Colonic mucosa (tissue), 4 donors: Measurements from ENCODE around the gene ALAD. TPM values are rescaled to one million over a fixed set of nuclear protein-coding genes. Genes with fewer than 3 reads are reported as not detected.
"Not testable (repeated sequence)": the region's sequence is repeated elsewhere in the genome, so short reads cannot be mapped to it uniquely, and the experiment has no call there.

Source experiments
- DNase-seq: peaks from one replicate; pipeline ENCODE4 v3.0.0-alpha.2; 2020
- H3K27ac ChIP-seq: fragments of 200-600 bp; one replicate; pipeline ENCODE4 v1.8.0; 2021
- H3K27me3 ChIP-seq: fragments of 200-600 bp; one replicate; pipeline ENCODE4 v1.8.0; 2021
- H3K36me3 ChIP-seq: fragments of 200-600 bp; one replicate; pipeline ENCODE4 v1.8.0; 2021
- H3K4me1 ChIP-seq: fragments of 200-600 bp; one replicate; pipeline ENCODE4 v1.8.0; 2021; ENCODE audit warnings: mild to moderate bottlenecking
- H3K4me3 ChIP-seq: fragments of 200-600 bp; one replicate; pipeline ENCODE4 v1.8.0; 2021
- H3K9ac ChIP-seq, 2 donors: one replicate each; pipeline ENCODE4 v1.7.0; 2013; ENCODE audit warnings: control low read depth in 2 of 2, low read depth in 2 of 2, low read length in 2 of 2
- H3K9me3 ChIP-seq: fragments of 200-600 bp; one replicate; pipeline ENCODE4 v1.8.0; 2021
- intact Hi-C: fragments of 100-400 bp; cut with DNase I; formaldehyde crosslinking; loops from one replicate; pipeline ENCODE4 v1.14.1; 2022
- total RNA-seq, 2 donors: library from RNA; stranded (reverse); fragmentation: NEBNext Ultra II Directional in 1 of 2; extraction: Animal tissue kit (Norgen Biotek cat#: 25700) in 1 of 2; gene quantifications; one replicate each; pipeline ENCODE4 v1.2.1, GENCODE V29; 2021
- TF ChIP-seq, protein P1 (sequence below): fragments of 200-600 bp; IDR thresholded peaks from one replicate; pipeline ENCODE4 v1.8.0; 2022; ENCODE audit warnings: antibody characterized with exemption, mild to moderate bottlenecking
- donor health status: healthy.
- donor health status: DM: no; HTN: no; CAD: no.
- donor health status: DM: no; HTN: no; CAD: no.

Gene ALAD
- total RNA-seq, 2 donors from 2014 or later: 50.3 to 51.4 TPM

DNA sequence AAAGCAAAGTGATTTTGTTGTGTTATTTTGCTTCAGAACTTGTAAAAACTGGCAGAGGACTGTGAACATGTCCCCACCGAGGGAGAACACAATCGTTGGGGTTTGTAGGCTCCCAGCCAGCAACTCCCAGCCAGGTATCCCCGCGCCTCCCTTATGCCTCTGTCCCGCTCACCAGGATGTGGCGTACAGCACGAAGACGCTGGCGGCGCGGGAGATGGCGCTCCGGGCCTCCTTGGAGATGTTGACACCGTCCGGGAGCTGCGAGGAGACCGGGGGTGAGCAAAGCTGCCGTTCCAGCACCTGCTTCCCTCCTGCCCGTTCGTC is 8.8 kb upstream of the ALAD start:
- Histone ChIP-seq H3K4me1 (peaks cover 3% of the 10 kb centered on the region), H3K27me3 (no peaks in the 10 kb centered on the region), H3K9me3 (no peaks in the 10 kb centered on the region), H3K27ac (peak overlapping the region; percentile 90), H3K36me3 (no peaks in the 10 kb centered on the region), H3K9ac (peak overlapping the region; percentile 76 to 94), H3K4me3 (peak overlapping the region; percentile 62)
- no peak for DNase-seq
- intact Hi-C loops: no loop called here
- TF ChIP-seq, protein P1, sequence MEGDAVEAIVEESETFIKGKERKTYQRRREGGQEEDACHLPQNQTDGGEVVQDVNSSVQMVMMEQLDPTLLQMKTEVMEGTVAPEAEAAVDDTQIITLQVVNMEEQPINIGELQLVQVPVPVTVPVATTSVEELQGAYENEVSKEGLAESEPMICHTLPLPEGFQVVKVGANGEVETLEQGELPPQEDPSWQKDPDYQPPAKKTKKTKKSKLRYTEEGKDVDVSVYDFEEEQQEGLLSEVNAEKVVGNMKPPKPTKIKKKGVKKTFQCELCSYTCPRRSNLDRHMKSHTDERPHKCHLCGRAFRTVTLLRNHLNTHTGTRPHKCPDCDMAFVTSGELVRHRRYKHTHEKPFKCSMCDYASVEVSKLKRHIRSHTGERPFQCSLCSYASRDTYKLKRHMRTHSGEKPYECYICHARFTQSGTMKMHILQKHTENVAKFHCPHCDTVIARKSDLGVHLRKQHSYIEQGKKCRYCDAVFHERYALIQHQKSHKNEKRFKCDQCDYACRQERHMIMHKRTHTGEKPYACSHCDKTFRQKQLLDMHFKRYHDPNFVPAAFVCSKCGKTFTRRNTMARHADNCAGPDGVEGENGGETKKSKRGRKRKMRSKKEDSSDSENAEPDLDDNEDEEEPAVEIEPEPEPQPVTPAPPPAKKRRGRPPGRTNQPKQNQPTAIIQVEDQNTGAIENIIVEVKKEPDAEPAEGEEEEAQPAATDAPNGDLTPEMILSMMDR: no peak

- Histone ChIP-seq H3K4me1 (peaks cover 3% of the 10 kb centered on the region), H3K36me3 (no peaks in the 10 kb centered on the region), H3K27ac (peak overlapping the region; percentile 90), H3K9ac (peak overlapping the region; percentile 76 to 94), H3K4me3 (peak overlapping the region; percentile 62), H3K9me3 (no peaks in the 10 kb centered on the region), H3K27me3 (no peaks in the 10 kb centered on the region)
- TF ChIP-seq, protein P1: no peak
- no peak for DNase-seq
- intact Hi-C loops: no loop called here
These were observed 8.4 kb upstream of the ALAD start for GRCh38 chr9:113409481-113409880.

DNA sequence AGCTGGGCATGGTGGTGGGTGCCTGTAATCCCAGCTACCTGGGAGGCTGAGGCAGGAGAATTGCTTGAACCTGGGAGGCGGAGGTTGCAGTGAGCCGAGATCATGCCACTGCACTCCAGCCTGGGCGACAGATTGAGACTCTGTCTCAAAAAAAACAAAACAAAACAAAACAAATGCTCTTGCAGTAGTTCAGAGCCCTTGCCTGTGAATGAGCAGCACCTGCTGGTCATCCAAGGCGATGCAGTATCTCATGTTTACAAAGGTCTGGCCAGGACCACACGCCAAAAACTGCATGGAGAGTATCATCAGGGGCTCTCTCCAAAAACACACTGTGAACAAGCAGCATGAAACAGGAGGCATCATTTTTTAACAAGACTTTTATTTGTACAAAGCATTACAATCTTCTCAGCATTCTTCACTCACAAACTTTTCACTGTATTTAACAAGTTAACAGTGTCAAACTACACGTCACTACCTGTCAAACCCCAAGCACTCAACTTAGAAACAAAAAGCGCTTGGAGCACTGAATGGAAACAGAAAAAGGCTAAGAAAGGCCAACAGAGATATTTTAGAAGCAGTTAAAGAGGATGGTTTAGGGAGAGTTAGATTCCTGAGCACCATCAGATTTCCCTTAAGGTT is 5.9 kb upstream of the ALAD start:
- intact Hi-C loops, H3K9ac ChIP-seq, H3K27me3 ChIP-seq, H3K9me3 ChIP-seq, H3K27ac ChIP-seq, H3K4me1 ChIP-seq, H3K36me3 ChIP-seq, H3K4me3 ChIP-seq: not testable (repeated sequence)
- TF ChIP-seq, protein P1: peak; percentile 67
- DNase-seq: peak; percentile 69

DNA sequence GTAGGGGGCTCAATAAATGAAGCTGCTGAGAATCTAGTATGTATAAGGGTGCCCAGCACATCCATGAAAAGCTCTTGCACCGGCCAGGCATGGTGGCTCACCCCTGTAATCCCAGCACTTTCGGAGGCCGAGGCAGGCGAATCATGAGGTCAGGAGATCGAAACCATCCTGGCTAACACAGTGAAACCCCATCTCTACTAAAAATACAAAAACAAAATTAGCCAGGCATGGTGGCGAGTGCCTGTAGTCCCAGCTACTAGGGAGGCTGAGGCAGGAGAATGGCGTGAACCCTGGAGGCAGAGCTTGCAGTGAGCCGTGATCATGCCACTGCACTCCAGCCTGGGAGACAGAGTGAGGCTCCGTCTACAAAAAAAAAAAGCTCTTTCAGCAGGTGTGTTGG is 5.3 kb upstream of the ALAD start:
- H3K27ac ChIP-seq, H3K9me3 ChIP-seq, H3K36me3 ChIP-seq, intact Hi-C loops, H3K9ac ChIP-seq, H3K27me3 ChIP-seq, H3K4me1 ChIP-seq, H3K4me3 ChIP-seq, DNase-seq: not testable (repeated sequence)

DNA sequence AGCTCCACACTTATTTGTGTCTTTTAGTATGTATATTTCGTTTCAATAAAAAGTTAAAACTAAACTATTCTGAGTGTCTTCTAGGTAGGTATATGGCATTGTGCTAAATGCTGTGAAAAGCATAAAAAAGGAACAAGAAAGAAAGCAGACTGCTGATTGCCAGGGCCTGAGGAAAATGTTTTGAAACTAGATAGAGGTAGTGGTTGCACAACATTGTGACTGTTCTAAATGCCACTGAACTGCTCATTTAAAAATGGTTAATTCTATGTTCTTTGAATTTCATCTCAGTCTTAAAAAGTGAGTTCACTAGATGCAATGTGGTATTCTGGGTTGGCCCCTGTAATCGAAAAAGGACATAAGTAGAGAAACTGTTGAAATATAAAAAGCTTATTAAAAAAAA is 2.6 kb upstream of the ALAD start:
- Histone ChIP-seq H3K36me3 (no peaks in the 10 kb centered on the region), H3K4me1 (no peaks in the 10 kb centered on the region), H3K4me3 (no peak overlapping the region), H3K27me3 (no peaks in the 10 kb centered on the region), H3K27ac (no peak overlapping the region), H3K9me3 (no peaks in the 10 kb centered on the region), H3K9ac (no peak overlapping the region)
- intact Hi-C loops: loop anchor here (2.0 kb wide), 1 partner anchor 93 kb away; no protein-coding TSS in a partner anchor
- DNase-seq: no peak
- TF ChIP-seq, protein P1: no peak

GRCh38 chr9:113399646-113400200 is 1.4 kb downstream of the ALAD start:
- no peaks in the 10 kb centered on the region for H3K27me3 ChIP-seq
- no peaks in the 10 kb centered on the region for H3K9me3 ChIP-seq
- H3K27ac ChIP-seq: no peak overlapping the region
- intact Hi-C loops: no loop called here
- TF ChIP-seq, protein P1: no peak
- peak overlapping the region in 1 of 2 donors; percentile 83 for H3K9ac ChIP-seq
- H3K4me1 ChIP-seq: no peaks in the 10 kb centered on the region
- H3K36me3 ChIP-seq: no peaks in the 10 kb centered on the region
- DNase-seq: no peak
- H3K4me3 ChIP-seq: no peak overlapping the region
